Measurements from ENCODE around the gene DCAF6. TPM values are rescaled to one million over a fixed set of nuclear protein-coding genes. Genes with fewer than 3 reads are reported as not detected.
A peak's percentile ranks its signal among the peaks of the same experiment; 100 is the strongest.
"Not testable (repeated sequence)": the region's sequence is repeated elsewhere in the genome, so short reads cannot be mapped to it uniquely, and the experiment has no call there.

The DCAF6 gene
- total RNA-seq, 1 donor from 2014 or later = 93.9 TPM

GRCh38 chr1:168035345-168035744 is 98.9 kb downstream of the DCAF6 start:
- Histone ChIP-seq H3K36me3 (ENCODE audit: control insufficient read depth in 3 of 3, insufficient read depth in 3 of 3, low read length in 3 of 3) (peaks cover 0 to 4% (median 0%) of the 10 kb centered on the region in 3 donors), H3K4me1 (ENCODE audit: control insufficient read depth in 3 of 3, insufficient read depth in 3 of 3, low read length in 3 of 3) (no peaks in the 10 kb centered on the region), H3K9me3 (ENCODE audit: control insufficient read depth in 3 of 3, low read length in 3 of 3) (no peaks in the 10 kb centered on the region), H3K9ac (ENCODE audit: low read depth in 1 of 3, low read length in 3 of 3) (no peak overlapping the region), H3K27me3 (ENCODE audit: control insufficient read depth in 3 of 3, insufficient read depth in 3 of 3, low read length in 3 of 3) (no peaks in the 10 kb centered on the region), H3K27ac (ENCODE audit: low read depth, low read length) (no peak overlapping the region), H3K4me3 (ENCODE audit: low read length in 3 of 3) (no peak overlapping the region)

- Histone ChIP-seq H3K27ac (ENCODE audit: low read depth, low read length) (no peak overlapping the region), H3K4me3 (ENCODE audit: low read length in 3 of 3) (no peak overlapping the region), H3K9me3 (ENCODE audit: control insufficient read depth in 3 of 3, low read length in 3 of 3) (no peaks in the 10 kb centered on the region), H3K4me1 (ENCODE audit: control insufficient read depth in 3 of 3, insufficient read depth in 3 of 3, low read length in 3 of 3) (peaks cover 4 to 13% (median 8%) of the 10 kb centered on the region in 3 donors), H3K27me3 (ENCODE audit: control insufficient read depth in 3 of 3, insufficient read depth in 3 of 3, low read length in 3 of 3) (no peaks in the 10 kb centered on the region), H3K36me3 (ENCODE audit: control insufficient read depth in 3 of 3, insufficient read depth in 3 of 3, low read length in 3 of 3) (peaks cover 0 to 18% (median 5%) of the 10 kb centered on the region in 3 donors), H3K9ac (ENCODE audit: low read depth in 1 of 3, low read length in 3 of 3) (no peak overlapping the region)
Measured at GRCh38 chr1:168042362-168042761, 105.9 kb downstream of the DCAF6 start.

- no peak overlapping the region for H3K4me3 ChIP-seq (ENCODE audit: low read length in 3 of 3)
- H3K36me3 ChIP-seq (ENCODE audit: control insufficient read depth in 3 of 3, insufficient read depth in 3 of 3, low read length in 3 of 3) = peaks cover 0 to 18% (median 8%) of the 10 kb centered on the region in 3 donors
- H3K27ac ChIP-seq (ENCODE audit: low read depth, low read length) = peak overlapping the region; percentile 61
- H3K9me3 ChIP-seq (ENCODE audit: control insufficient read depth in 3 of 3, low read length in 3 of 3) = no peaks in the 10 kb centered on the region
- no peak overlapping the region for H3K9ac ChIP-seq (ENCODE audit: low read depth in 1 of 3, low read length in 3 of 3)
- H3K27me3 ChIP-seq (ENCODE audit: control insufficient read depth in 3 of 3, insufficient read depth in 3 of 3, low read length in 3 of 3) = no peaks in the 10 kb centered on the region
- H3K4me1 ChIP-seq (ENCODE audit: control insufficient read depth in 3 of 3, insufficient read depth in 3 of 3, low read length in 3 of 3) = peaks cover 4 to 15% (median 9%) of the 10 kb centered on the region in 3 donors
Measured at GRCh38 chr1:168045311-168045710, 108.8 kb downstream of the DCAF6 start.

GRCh38 chr1:168050307-168050706 is 113.8 kb downstream of the DCAF6 start:
- Histone ChIP-seq H3K4me1 (ENCODE audit: control insufficient read depth in 3 of 3, insufficient read depth in 3 of 3, low read length in 3 of 3) (peaks cover 18 to 31% (median 20%) of the 10 kb centered on the region in 3 donors), H3K27me3 (ENCODE audit: control insufficient read depth in 3 of 3, insufficient read depth in 3 of 3, low read length in 3 of 3) (no peaks in the 10 kb centered on the region), H3K27ac (ENCODE audit: low read depth, low read length) (peak overlapping the region; percentile 14), H3K9me3 (ENCODE audit: control insufficient read depth in 3 of 3, low read length in 3 of 3) (no peaks in the 10 kb centered on the region), H3K36me3 (ENCODE audit: control insufficient read depth in 3 of 3, insufficient read depth in 3 of 3, low read length in 3 of 3) (peaks cover 0 to 3% (median 0%) of the 10 kb centered on the region in 3 donors), H3K4me3 (ENCODE audit: low read length in 3 of 3) (no peak overlapping the region), H3K9ac (ENCODE audit: low read depth in 1 of 3, low read length in 3 of 3) (peak overlapping the region in 2 of 3 donors; percentile 25 to 40)

GRCh38 chr1:168050880-168051279 is 114.4 kb downstream of the DCAF6 start:
- H3K4me1 ChIP-seq (ENCODE audit: control insufficient read depth in 3 of 3, insufficient read depth in 3 of 3, low read length in 3 of 3) = peaks cover 18 to 30% (median 20%) of the 10 kb centered on the region in 3 donors
- peaks cover 0 to 3% (median 0%) of the 10 kb centered on the region in 3 donors for H3K36me3 ChIP-seq (ENCODE audit: control insufficient read depth in 3 of 3, insufficient read depth in 3 of 3, low read length in 3 of 3)

GRCh38 chr1:168053681-168054080 is 117.2 kb downstream of the DCAF6 start:
- H3K27me3 ChIP-seq (ENCODE audit: control insufficient read depth in 3 of 3, insufficient read depth in 3 of 3, low read length in 3 of 3) = no peaks in the 10 kb centered on the region
- peak overlapping the region; percentile 49 for H3K27ac ChIP-seq (ENCODE audit: low read depth, low read length)
- peak overlapping the region; percentile 15 to 79 (median 71) for H3K9ac ChIP-seq (ENCODE audit: low read depth in 1 of 3, low read length in 3 of 3)
- peak overlapping the region in 1 of 3 donors; percentile 57 for H3K4me3 ChIP-seq (ENCODE audit: low read length in 3 of 3)
- H3K9me3 ChIP-seq (ENCODE audit: control insufficient read depth in 3 of 3, low read length in 3 of 3) = no peaks in the 10 kb centered on the region
- no peaks in the 10 kb centered on the region for H3K36me3 ChIP-seq (ENCODE audit: control insufficient read depth in 3 of 3, insufficient read depth in 3 of 3, low read length in 3 of 3)
- H3K4me1 ChIP-seq (ENCODE audit: control insufficient read depth in 3 of 3, insufficient read depth in 3 of 3, low read length in 3 of 3) = peaks cover 18 to 25% (median 18%) of the 10 kb centered on the region in 3 donors

More at GRCh38 chr1:168050880-168051279, 114.4 kb downstream of the DCAF6 start:
- peak overlapping the region in 2 of 3 donors; percentile 17 to 40 for H3K9ac ChIP-seq (ENCODE audit: low read depth in 1 of 3, low read length in 3 of 3)
- no peak overlapping the region for H3K4me3 ChIP-seq (ENCODE audit: low read length in 3 of 3)
- no peaks in the 10 kb centered on the region for H3K9me3 ChIP-seq (ENCODE audit: control insufficient read depth in 3 of 3, low read length in 3 of 3)
- no peaks in the 10 kb centered on the region for H3K27me3 ChIP-seq (ENCODE audit: control insufficient read depth in 3 of 3, insufficient read depth in 3 of 3, low read length in 3 of 3)
- peak overlapping the region; percentile 14 for H3K27ac ChIP-seq (ENCODE audit: low read depth, low read length)

GRCh38 chr1:168054117-168054516 is 117.6 kb downstream of the DCAF6 start:
- Histone ChIP-seq H3K36me3 (ENCODE audit: control insufficient read depth in 3 of 3, insufficient read depth in 3 of 3, low read length in 3 of 3) (no peaks in the 10 kb centered on the region), H3K4me1 (ENCODE audit: control insufficient read depth in 3 of 3, insufficient read depth in 3 of 3, low read length in 3 of 3) (peaks cover 18 to 25% (median 18%) of the 10 kb centered on the region in 3 donors), H3K27me3 (ENCODE audit: control insufficient read depth in 3 of 3, insufficient read depth in 3 of 3, low read length in 3 of 3) (no peaks in the 10 kb centered on the region), H3K9me3 (ENCODE audit: control insufficient read depth in 3 of 3, low read length in 3 of 3) (no peaks in the 10 kb centered on the region), H3K27ac (ENCODE audit: low read depth, low read length) (peak overlapping the region; percentile 49), H3K4me3 (ENCODE audit: low read length in 3 of 3) (peak overlapping the region in 1 of 3 donors; percentile 57), H3K9ac (ENCODE audit: low read depth in 1 of 3, low read length in 3 of 3) (no peak overlapping the region)

GRCh38 chr1:168056152-168056551 is 119.7 kb downstream of the DCAF6 start:
- not testable (repeated sequence) for H3K27ac ChIP-seq (ENCODE audit: low read depth, low read length); H3K4me3 ChIP-seq (ENCODE audit: low read length in 3 of 3); H3K9me3 ChIP-seq (ENCODE audit: control insufficient read depth in 3 of 3, low read length in 3 of 3); H3K9ac ChIP-seq (ENCODE audit: low read depth in 1 of 3, low read length in 3 of 3); H3K36me3 ChIP-seq (ENCODE audit: control insufficient read depth in 3 of 3, insufficient read depth in 3 of 3, low read length in 3 of 3); H3K27me3 ChIP-seq (ENCODE audit: control insufficient read depth in 3 of 3, insufficient read depth in 3 of 3, low read length in 3 of 3)
- peaks cover 13 to 18% (median 16%) of the 10 kb centered on the region in 3 donors for H3K4me1 ChIP-seq (ENCODE audit: control insufficient read depth in 3 of 3, insufficient read depth in 3 of 3, low read length in 3 of 3)

- Histone ChIP-seq H3K27ac (ENCODE audit: low read depth, low read length) (no peak overlapping the region), H3K27me3 (ENCODE audit: control insufficient read depth in 3 of 3, insufficient read depth in 3 of 3, low read length in 3 of 3) (no peaks in the 10 kb centered on the region), H3K9ac (ENCODE audit: low read depth in 1 of 3, low read length in 3 of 3) (no peak overlapping the region), H3K36me3 (ENCODE audit: control insufficient read depth in 3 of 3, insufficient read depth in 3 of 3, low read length in 3 of 3) (no peaks in the 10 kb centered on the region), H3K4me1 (ENCODE audit: control insufficient read depth in 3 of 3, insufficient read depth in 3 of 3, low read length in 3 of 3) (peaks cover 12 to 13% (median 13%) of the 10 kb centered on the region in 3 donors), H3K9me3 (ENCODE audit: control insufficient read depth in 3 of 3, low read length in 3 of 3) (no peaks in the 10 kb centered on the region), H3K4me3 (ENCODE audit: low read length in 3 of 3) (no peak overlapping the region)
Measured at GRCh38 chr1:168057355-168057754, 120.9 kb downstream of the DCAF6 start.

GRCh38 chr1:168057921-168058320 is 121.4 kb downstream of the DCAF6 start:
- Histone ChIP-seq H3K36me3 (ENCODE audit: control insufficient read depth in 3 of 3, insufficient read depth in 3 of 3, low read length in 3 of 3) (no peaks in the 10 kb centered on the region), H3K27ac (ENCODE audit: low read depth, low read length) (no peak overlapping the region), H3K4me1 (ENCODE audit: control insufficient read depth in 3 of 3, insufficient read depth in 3 of 3, low read length in 3 of 3) (peaks cover 9 to 12% (median 10%) of the 10 kb centered on the region in 3 donors), H3K27me3 (ENCODE audit: control insufficient read depth in 3 of 3, insufficient read depth in 3 of 3, low read length in 3 of 3) (no peaks in the 10 kb centered on the region), H3K9me3 (ENCODE audit: control insufficient read depth in 3 of 3, low read length in 3 of 3) (no peaks in the 10 kb centered on the region), H3K4me3 (ENCODE audit: low read length in 3 of 3) (no peak overlapping the region), H3K9ac (ENCODE audit: low read depth in 1 of 3, low read length in 3 of 3) (no peak overlapping the region)

All from skeletal muscle tissue (tissue), 4 donors.